Vagina (tissue), 2 donors: Measurements from ENCODE around the gene CUX1. TPM values are rescaled to one million over a fixed set of nuclear protein-coding genes. Genes with fewer than 3 reads are reported as not detected.
"Not testable (repeated sequence)": the region's sequence is repeated elsewhere in the genome, so short reads cannot be mapped to it uniquely, and the experiment has no call there.

Source experiments
- DNase-seq, 2 donors: peaks; one replicate each; pipeline ENCODE4 v3.0.0-alpha.2; 2017; ENCODE audit errors: extremely low spot score in 2 of 2
- H3K27ac ChIP-seq: fragments of 200-600 bp; sonication (generic); one replicate; pipeline ENCODE4 v1.5.1; 2019
- H3K27me3 ChIP-seq: fragments of 200-600 bp; sonication (generic); one replicate; pipeline ENCODE4 v1.5.1; 2019
- H3K36me3 ChIP-seq, 2 donors: fragments of 200-600 bp; sonication (generic); one replicate each; pipeline ENCODE4 v1.5.1; 2017 to 2019
- H3K4me1 ChIP-seq: fragments of 200-600 bp; sonication (generic); one replicate; pipeline ENCODE4 v1.5.1; 2019
- H3K4me3 ChIP-seq, 2 donors: fragments of 200-600 bp; sonication (generic); 1 replicate in 1 of 2; 2 replicates in 1 of 2; pipeline ENCODE4 v1.5.1; 2016 to 2019
- H3K9me3 ChIP-seq: fragments of 200-600 bp; sonication (generic); one replicate; pipeline ENCODE4 v1.5.1; 2019
- POLR2A ChIP-seq, 2 donors: fragments of 450-650 bp; IDR thresholded peaks; one replicate each; pipeline ENCODE4 v1.6.1; 2017; ENCODE audit warnings: antibody characterized with exemption in 2 of 2, mild to moderate bottlenecking in 2 of 2, moderate library complexity in 2 of 2
- POLR2AphosphoS5 ChIP-seq, 2 donors: sonication (generic); formaldehyde crosslinking; IDR thresholded peaks; one replicate each; pipeline ENCODE4 v1.9.0; 2017; ENCODE audit warnings: antibody characterized with exemption in 2 of 2, mild to moderate bottlenecking in 2 of 2, low read depth in 1 of 2; ENCODE audit not compliant: insufficient read depth in 1 of 2
- intact Hi-C: fragments of 100-400 bp; cut with DNase I; formaldehyde crosslinking; loops from one replicate; pipeline ENCODE4 v1.15.1; 2023
- total RNA-seq: library from RNA; depleted of rRNA; stranded (reverse); fragments of >200 nt; gene quantifications from one replicate; pipeline ENCODE4 v1.2.3, GENCODE V29; 2016
- TF ChIP-seq, protein P1 (sequence below), 3 experiments: fragments of 450-650 bp in 2 of 3; fragments of 200-600 bp in 1 of 3; sonication (generic) in 1 of 3; IDR thresholded peaks; one replicate each; pipeline ENCODE4 v1.5.1; 2017 to 2019; ENCODE audit warnings: antibody characterized with exemption in 3 of 3, mild to moderate bottlenecking in 2 of 3, moderate library complexity in 2 of 3

The CUX1 gene
- total RNA-seq, 1 donor from 2014 or later = 65.3 TPM

DNA sequence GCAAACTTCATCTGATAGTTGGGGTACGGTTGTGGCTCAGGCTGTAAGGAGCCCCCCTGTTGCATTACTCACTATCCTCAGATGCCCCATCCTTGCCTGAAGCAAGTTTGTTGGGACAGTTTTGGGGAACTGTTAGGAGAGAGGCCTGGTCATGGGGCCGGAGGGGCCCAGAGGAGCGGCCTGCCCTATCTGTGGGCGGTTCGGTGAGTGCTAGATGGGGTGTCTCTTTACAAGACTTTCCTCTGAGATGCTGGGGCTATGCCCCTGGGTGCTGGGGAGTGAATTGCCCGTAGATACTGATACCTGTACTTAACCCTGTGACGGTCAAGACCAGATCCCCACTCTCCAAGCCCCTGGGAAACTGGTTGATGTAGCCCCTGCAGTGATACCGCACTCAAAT, 12.4 kb downstream of the CUX1 start:
- Histone ChIP-seq H3K27me3 (no peaks in the 10 kb centered on the region), H3K9me3 (no peaks in the 10 kb centered on the region), H3K36me3 (no peaks in the 10 kb centered on the region), H3K4me3 (no peak overlapping the region), H3K4me1 (peaks cover 7% of the 10 kb centered on the region), H3K27ac (no peak overlapping the region)
- intact Hi-C loops = no loop called here
- no peak for DNase-seq
- TF ChIP-seq POLR2A (IDR thresholded peaks at IDR 0.05) (no peak), POLR2AphosphoS5 (IDR thresholded peaks at IDR 0.05; ENCODE audit: insufficient read depth in 1 of 2, low read depth in 1 of 2) (no peak)
- TF ChIP-seq, protein P1, sequence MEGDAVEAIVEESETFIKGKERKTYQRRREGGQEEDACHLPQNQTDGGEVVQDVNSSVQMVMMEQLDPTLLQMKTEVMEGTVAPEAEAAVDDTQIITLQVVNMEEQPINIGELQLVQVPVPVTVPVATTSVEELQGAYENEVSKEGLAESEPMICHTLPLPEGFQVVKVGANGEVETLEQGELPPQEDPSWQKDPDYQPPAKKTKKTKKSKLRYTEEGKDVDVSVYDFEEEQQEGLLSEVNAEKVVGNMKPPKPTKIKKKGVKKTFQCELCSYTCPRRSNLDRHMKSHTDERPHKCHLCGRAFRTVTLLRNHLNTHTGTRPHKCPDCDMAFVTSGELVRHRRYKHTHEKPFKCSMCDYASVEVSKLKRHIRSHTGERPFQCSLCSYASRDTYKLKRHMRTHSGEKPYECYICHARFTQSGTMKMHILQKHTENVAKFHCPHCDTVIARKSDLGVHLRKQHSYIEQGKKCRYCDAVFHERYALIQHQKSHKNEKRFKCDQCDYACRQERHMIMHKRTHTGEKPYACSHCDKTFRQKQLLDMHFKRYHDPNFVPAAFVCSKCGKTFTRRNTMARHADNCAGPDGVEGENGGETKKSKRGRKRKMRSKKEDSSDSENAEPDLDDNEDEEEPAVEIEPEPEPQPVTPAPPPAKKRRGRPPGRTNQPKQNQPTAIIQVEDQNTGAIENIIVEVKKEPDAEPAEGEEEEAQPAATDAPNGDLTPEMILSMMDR (IDR thresholded peaks at IDR 0.05) = no peak

DNA sequence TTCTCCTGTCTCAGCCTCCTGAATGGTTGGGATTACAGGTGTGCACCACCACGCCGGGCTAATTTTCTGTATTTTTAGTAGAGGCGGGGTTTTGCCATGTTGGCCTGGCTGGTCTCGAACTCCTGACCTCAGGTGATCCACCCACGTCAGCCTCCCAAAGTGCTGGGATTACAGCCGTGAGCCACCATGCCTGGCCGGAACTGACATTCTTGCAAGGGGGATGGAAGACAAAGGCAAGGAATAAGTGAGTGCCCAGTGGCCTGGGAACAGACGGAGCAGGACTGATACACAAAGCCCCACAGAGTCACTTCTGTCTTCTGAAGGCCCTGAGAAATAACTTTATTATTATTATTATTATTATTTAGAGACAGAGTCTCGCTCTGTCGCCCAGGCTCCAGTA, 14.0 kb downstream of the CUX1 start:
- H3K4me1 ChIP-seq, H3K36me3 ChIP-seq, DNase-seq, H3K27me3 ChIP-seq, intact Hi-C loops, H3K4me3 ChIP-seq, H3K9me3 ChIP-seq, H3K27ac ChIP-seq: not testable (repeated sequence)

DNA sequence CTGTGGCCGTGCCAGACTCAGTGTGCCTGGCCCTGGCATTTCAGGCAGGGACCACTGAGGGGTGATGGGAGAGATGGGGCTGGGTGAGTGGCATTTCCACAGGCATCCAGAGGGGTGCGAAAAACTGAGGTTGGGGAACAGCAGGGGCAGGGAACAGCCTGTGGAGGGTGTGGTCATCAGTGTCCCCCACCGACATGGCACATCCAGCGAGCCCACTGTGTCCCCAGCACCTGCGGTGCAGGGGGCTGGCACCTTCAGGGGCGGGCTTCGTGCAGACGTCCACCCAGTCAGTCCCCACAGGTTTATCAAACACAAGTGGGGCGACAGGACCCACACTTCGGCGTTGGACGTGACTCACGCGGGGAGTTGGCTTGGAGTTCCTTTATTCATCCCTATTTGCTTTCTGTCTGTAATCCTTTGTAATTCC, 14.8 kb downstream of the CUX1 start:
- no peak for DNase-seq
- H3K27ac ChIP-seq = no peak overlapping the region
- H3K4me1 ChIP-seq = peaks cover 7% of the 10 kb centered on the region
- intact Hi-C loops = no loop called here
- no peaks in the 10 kb centered on the region for H3K9me3 ChIP-seq
- TF ChIP-seq, protein P1 (IDR thresholded peaks at IDR 0.05) = no peak
- no peak for TF ChIP-seq POLR2A (IDR thresholded peaks at IDR 0.05)
- TF ChIP-seq POLR2AphosphoS5 (IDR thresholded peaks at IDR 0.05; ENCODE audit: insufficient read depth in 1 of 2, low read depth in 1 of 2) = no peak
- no peak overlapping the region for H3K4me3 ChIP-seq
- H3K27me3 ChIP-seq = no peaks in the 10 kb centered on the region
- H3K36me3 ChIP-seq = no peaks in the 10 kb centered on the region

DNA sequence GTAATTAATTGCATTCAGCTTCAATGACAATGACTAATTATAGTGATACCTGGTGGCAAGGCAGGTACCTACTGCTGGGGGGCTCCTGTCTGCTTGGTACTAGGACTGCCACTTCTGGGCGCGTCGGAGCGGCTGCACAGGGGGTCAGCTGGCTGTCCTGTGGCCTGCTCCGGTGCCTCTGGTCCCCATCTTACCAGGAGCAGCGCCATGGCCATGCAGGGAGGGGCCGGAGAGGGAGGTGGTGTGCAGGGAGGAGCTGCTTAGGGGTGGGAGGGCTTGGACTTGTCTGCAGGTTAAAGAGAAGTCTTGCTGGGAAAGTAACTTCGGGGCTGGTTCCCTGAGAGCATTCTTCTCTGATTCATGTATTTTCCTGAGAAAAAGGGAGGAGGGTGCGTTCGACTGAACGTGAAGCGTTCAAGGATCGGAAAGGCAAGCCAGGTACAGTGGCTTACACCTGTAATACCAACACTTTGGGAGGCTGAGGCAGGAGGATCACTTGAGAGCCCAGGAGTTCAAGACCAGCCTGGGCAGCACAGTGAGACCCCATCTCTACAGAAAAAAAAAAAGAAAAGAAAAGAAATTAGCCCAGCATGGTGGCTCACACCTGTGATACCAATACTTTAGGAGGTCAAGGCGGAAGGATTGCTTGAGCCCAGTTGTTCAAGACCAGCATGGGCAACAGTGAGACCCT, 15.4 kb downstream of the CUX1 start:
- TF ChIP-seq, protein P1 (IDR thresholded peaks at IDR 0.05) = no peak
- TF ChIP-seq POLR2A (IDR thresholded peaks at IDR 0.05) = no peak
- no peak for TF ChIP-seq POLR2AphosphoS5 (IDR thresholded peaks at IDR 0.05; ENCODE audit: insufficient read depth in 1 of 2, low read depth in 1 of 2)
- no peaks in the 10 kb centered on the region for H3K27me3 ChIP-seq
- H3K9me3 ChIP-seq = no peaks in the 10 kb centered on the region
- H3K36me3 ChIP-seq = no peaks in the 10 kb centered on the region
- no peak overlapping the region for H3K27ac ChIP-seq
- intact Hi-C loops = no loop called here
- peaks cover 7% of the 10 kb centered on the region for H3K4me1 ChIP-seq
- H3K4me3 ChIP-seq = no peak overlapping the region
- no peak for DNase-seq

DNA sequence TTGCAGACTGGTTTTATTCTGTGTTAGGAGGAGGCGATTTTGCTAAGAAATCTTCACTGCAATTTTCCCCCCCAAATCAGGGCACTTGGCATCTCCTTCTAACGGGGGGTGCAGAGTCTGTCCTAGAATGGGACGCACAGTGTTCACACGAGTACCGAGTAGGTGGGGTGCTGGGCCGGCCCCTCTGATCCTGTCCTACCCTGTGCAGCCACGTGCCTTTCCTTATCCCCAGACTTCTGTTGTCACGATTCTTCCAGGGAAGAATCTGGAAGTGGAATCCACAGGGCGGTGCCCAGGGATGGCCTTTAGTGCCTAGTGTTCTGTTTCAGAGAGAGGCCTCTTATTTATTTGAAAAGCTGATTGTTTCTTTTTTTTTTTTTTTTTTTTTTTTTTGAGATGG, 16.4 kb downstream of the CUX1 start:
- no peaks in the 10 kb centered on the region for H3K36me3 ChIP-seq
- no peak for TF ChIP-seq POLR2A (IDR thresholded peaks at IDR 0.05)
- TF ChIP-seq, protein P1 (IDR thresholded peaks at IDR 0.05) = no peak
- TF ChIP-seq POLR2AphosphoS5 (IDR thresholded peaks at IDR 0.05; ENCODE audit: insufficient read depth in 1 of 2, low read depth in 1 of 2) = no peak
- H3K4me3 ChIP-seq = no peak overlapping the region
- no peaks in the 10 kb centered on the region for H3K9me3 ChIP-seq
- DNase-seq = no peak
- intact Hi-C loops = no loop called here
- no peak overlapping the region for H3K27ac ChIP-seq
- H3K4me1 ChIP-seq = peaks cover 2% of the 10 kb centered on the region
- no peaks in the 10 kb centered on the region for H3K27me3 ChIP-seq
